ENCODE results near the gene SIN3A. TPM values are rescaled to one million over a fixed set of nuclear protein-coding genes. Genes with fewer than 3 reads are reported as not detected.

The SIN3A gene
- total RNA-seq, 1 donor from 2014 or later = 33.4 TPM

DNA sequence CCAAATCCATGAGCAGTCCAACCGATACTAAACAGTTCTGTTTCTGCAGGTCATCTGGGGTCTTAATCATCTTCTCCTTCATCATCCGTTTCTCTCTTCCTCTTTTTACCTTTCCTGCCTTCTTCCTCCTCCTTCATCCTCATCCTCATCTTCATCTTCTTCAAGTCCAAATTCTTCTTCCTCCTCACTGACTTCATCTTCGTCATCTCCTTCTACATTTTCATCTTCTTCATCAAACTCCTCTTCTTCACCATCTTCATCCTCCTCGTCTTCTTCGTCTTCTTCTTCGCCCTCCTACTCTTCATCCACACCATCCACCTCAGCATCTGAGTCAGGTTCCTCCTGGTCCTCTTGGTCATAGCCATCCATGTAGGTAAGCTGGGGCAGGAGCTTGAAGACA, 129.8 kb downstream of the SIN3A start:
- no peak for DNase-seq (ENCODE audit: low read depth)
- H3K4me3 ChIP-seq (ENCODE audit: low read depth, low read length) = no peak overlapping the region
- TF ChIP-seq, protein P1, sequence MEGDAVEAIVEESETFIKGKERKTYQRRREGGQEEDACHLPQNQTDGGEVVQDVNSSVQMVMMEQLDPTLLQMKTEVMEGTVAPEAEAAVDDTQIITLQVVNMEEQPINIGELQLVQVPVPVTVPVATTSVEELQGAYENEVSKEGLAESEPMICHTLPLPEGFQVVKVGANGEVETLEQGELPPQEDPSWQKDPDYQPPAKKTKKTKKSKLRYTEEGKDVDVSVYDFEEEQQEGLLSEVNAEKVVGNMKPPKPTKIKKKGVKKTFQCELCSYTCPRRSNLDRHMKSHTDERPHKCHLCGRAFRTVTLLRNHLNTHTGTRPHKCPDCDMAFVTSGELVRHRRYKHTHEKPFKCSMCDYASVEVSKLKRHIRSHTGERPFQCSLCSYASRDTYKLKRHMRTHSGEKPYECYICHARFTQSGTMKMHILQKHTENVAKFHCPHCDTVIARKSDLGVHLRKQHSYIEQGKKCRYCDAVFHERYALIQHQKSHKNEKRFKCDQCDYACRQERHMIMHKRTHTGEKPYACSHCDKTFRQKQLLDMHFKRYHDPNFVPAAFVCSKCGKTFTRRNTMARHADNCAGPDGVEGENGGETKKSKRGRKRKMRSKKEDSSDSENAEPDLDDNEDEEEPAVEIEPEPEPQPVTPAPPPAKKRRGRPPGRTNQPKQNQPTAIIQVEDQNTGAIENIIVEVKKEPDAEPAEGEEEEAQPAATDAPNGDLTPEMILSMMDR (conservative IDR thresholded peaks at IDR 0.05; ENCODE audit: low read depth, low read length) = no peak

Other genes starting within 250 kb of the SIN3A start
- 9.6 and 13.7 TPM in 2 replicates for gene C15orf39, start 249.8 kb downstream of the SIN3A start, total RNA-seq
- not detected in 2 replicates for gene GOLGA6C, start 193.4 kb downstream of the SIN3A start, total RNA-seq
- not detected in 2 replicates for gene GOLGA6D, start 168.9 kb downstream of the SIN3A start, total RNA-seq
- 147 and 236 TPM in 2 replicates for gene COMMD4, start 115.6 kb downstream of the SIN3A start, total RNA-seq
- 5.5 and 7.6 TPM in 2 replicates for gene NEIL1, start 104.7 kb downstream of the SIN3A start, total RNA-seq
- 47.5 and 104 TPM in 2 replicates for gene MAN2C1, start 83.1 kb downstream of the SIN3A start, total RNA-seq
- 23.8 and 29.4 TPM in 2 replicates for gene PTPN9, start 127.6 kb upstream of the SIN3A start, total RNA-seq
- gene SNUPN, start 174.0 kb upstream of the SIN3A start, total RNA-seq = 22.5 and 23.8 TPM in 2 replicates
- gene IMP3, start 188.5 kb upstream of the SIN3A start, total RNA-seq = 73.9 and 136 TPM in 2 replicates
- 6.7 and 13.5 TPM in 2 replicates for gene SNX33, start 196.2 kb upstream of the SIN3A start, total RNA-seq